OCI-LY3 (cell line): ENCODE measurements around the gene R3HDM2.

Experiments used
- H2AFZ ChIP-seq: fragments of 200-600, 300-600 bp; shearing (Covaris generic); 2 replicates; pipeline ENCODE4 v1.6.0; 2014; ENCODE audit warnings: antibody characterized with exemption, low read depth, low read length
- H3K27ac ChIP-seq: fragments of 200-600, 300-600 bp; sonication (generic); 2 replicates; pipeline ENCODE4 v1.5.1; 2014; ENCODE audit warnings: mild to moderate bottlenecking, low read length, moderate library complexity, mixed read lengths
- H3K27me3 ChIP-seq: fragments of 200-600, 300-600 bp; sonication (generic); 2 replicates; pipeline ENCODE4 v1.6.1; 2014; ENCODE audit warnings: low read depth, low read length, mixed read lengths
- H3K36me3 ChIP-seq: fragments of 200-600, 300-600 bp; sonication (generic); replicated peaks from 2 replicates; pipeline ENCODE3; 2014; ENCODE audit warnings: low read depth, low read length, mixed read lengths
- H3K4me1 ChIP-seq: fragments of 300-600, 200-600 bp; sonication (generic); 2 replicates; pipeline ENCODE4 v1.6.1; 2014; ENCODE audit warnings: low read length, mixed read lengths
- H3K4me2 ChIP-seq: fragments of 200-600, 300-600 bp; sonication (generic); 2 replicates; pipeline ENCODE4 v1.6.1; 2014; ENCODE audit warnings: low read length, mixed read lengths
- H3K4me3 ChIP-seq: fragments of 300-600, 200-600 bp; sonication (generic); 2 replicates; pipeline ENCODE4 v1.5.1; 2014; ENCODE audit warnings: antibody characterized with exemption, mild to moderate bottlenecking, low read length, moderate library complexity
- H3K79me2 ChIP-seq: fragments of 300-600, 200-600 bp; shearing (Covaris generic); 2 replicates; pipeline ENCODE4 v1.6.1; 2014; ENCODE audit warnings: mild to moderate bottlenecking, low read length, mixed read lengths
- H3K9ac ChIP-seq: fragments of 300-600, 200-600 bp; shearing (Covaris generic); 2 replicates; pipeline ENCODE4 v1.6.0; 2014; ENCODE audit warnings: mild to moderate bottlenecking, low read length, moderate library complexity
- H3K9me3 ChIP-seq: fragments of 200-600, 300-600 bp; shearing (Covaris generic); 2 replicates; pipeline ENCODE4 v1.6.1; 2014; ENCODE audit warnings: low read length, mixed read lengths; ENCODE audit not compliant: insufficient read depth
- H4K20me1 ChIP-seq: fragments of 200-600, 300-600 bp; sonication (generic); 2 replicates; pipeline ENCODE4 v1.6.1; 2016; ENCODE audit warnings: low read length, mixed read lengths; ENCODE audit not compliant: insufficient read depth
- EZH2phosphoT487 ChIP-seq: fragments of 200-600 bp; shearing (Covaris generic); IDR thresholded peaks from 2 replicates; pipeline ENCODE4 v1.6.1; 2018; ENCODE audit warnings: antibody characterized with exemption, mixed run types, low read depth
- TF ChIP-seq, protein P1 (sequence below): fragments of 200-600, 300-600 bp; sonication (generic); IDR thresholded peaks from 2 replicates; pipeline ENCODE4 v1.5.1; 2014; ENCODE audit warnings: antibody characterized with exemption, low read length, low read depth

The R3HDM2 gene

DNA sequence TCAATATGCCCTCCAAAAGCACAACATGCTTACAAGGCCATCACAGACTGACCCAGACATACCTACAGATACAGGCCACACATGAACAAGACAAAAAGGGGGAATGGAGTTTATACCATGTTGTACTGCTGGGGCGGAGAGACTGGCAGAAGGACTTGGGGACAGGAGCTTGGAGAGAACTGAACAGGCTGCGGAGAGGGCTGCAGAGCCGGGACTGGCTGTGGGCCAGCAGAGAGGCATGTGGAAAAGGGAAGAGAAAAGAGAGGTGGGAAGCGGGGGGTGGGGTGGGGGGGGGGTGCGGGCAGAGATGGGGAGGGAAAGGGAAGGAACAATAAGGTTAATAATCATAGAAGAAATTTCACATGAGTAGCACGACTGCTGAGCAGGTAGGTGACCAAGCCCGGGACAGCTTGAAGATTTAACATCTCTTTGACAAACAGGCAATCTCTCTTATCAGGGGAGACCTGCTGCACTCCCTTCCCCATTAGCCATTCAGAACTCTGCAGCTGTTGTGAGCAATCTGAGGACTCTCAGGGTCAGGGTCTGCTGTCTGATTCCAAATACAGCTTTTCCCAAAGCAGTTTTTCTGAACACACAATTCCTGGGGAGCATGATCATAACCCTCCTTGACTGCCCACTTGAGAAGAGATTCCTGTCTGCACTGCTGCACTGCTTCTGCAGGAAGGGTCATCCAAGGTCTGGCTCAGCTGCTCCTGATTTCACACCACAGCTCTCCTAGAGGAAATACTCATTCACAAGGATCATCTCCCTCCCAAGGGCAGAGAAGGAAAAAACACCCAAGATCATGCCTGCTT is 158.3 kb downstream of the R3HDM2 start:
- TF ChIP-seq, protein P1, sequence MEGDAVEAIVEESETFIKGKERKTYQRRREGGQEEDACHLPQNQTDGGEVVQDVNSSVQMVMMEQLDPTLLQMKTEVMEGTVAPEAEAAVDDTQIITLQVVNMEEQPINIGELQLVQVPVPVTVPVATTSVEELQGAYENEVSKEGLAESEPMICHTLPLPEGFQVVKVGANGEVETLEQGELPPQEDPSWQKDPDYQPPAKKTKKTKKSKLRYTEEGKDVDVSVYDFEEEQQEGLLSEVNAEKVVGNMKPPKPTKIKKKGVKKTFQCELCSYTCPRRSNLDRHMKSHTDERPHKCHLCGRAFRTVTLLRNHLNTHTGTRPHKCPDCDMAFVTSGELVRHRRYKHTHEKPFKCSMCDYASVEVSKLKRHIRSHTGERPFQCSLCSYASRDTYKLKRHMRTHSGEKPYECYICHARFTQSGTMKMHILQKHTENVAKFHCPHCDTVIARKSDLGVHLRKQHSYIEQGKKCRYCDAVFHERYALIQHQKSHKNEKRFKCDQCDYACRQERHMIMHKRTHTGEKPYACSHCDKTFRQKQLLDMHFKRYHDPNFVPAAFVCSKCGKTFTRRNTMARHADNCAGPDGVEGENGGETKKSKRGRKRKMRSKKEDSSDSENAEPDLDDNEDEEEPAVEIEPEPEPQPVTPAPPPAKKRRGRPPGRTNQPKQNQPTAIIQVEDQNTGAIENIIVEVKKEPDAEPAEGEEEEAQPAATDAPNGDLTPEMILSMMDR = no peak
- no peak for TF ChIP-seq EZH2phosphoT487
- Histone ChIP-seq H3K4me1 (no peaks in the 10 kb centered on the region), H2AFZ (no peak overlapping the region), H4K20me1 (no peaks in the 10 kb centered on the region), H3K4me3 (no peak overlapping the region), H3K27me3 (no peaks in the 10 kb centered on the region), H3K4me2 (no peak overlapping the region), H3K9ac (no peak overlapping the region), H3K36me3 (peaks cover 6% of the 10 kb centered on the region), H3K79me2 (no peaks in the 10 kb centered on the region), H3K27ac (no peak overlapping the region), H3K9me3 (no peaks in the 10 kb centered on the region)

DNA sequence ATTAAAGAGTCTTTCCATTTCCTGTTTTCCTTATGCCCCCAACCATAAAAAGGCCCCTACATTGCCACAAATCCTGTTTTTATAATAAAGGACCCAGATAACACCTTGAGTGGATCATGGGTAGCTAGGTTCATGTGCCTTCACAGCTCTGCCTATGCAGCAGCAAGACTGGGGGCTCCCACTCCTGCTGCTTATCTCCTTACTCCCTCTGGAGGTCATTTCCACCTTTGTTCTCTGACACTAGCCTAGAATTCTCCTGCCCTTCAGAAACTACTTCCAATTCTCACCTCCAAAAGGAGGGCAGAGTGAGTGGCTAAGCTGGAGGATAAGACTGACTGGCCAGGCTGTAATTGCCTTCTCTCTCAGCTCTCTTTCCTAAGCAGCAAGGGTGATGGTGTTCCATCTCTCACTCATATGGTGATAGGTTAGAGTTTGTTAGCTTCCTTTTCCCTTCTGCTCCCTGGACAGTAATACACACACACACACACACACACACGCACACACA is 159.8 kb downstream of the R3HDM2 start:
- Histone ChIP-seq H3K4me1 (no peaks in the 10 kb centered on the region), H3K9me3 (no peaks in the 10 kb centered on the region), H3K4me2 (no peak overlapping the region), H4K20me1 (no peaks in the 10 kb centered on the region), H3K9ac (no peak overlapping the region), H3K4me3 (no peak overlapping the region), H3K36me3 (peaks cover 6% of the 10 kb centered on the region), H3K27ac (no peak overlapping the region), H3K27me3 (no peaks in the 10 kb centered on the region), H2AFZ (no peak overlapping the region), H3K79me2 (no peaks in the 10 kb centered on the region)
- no peak for TF ChIP-seq EZH2phosphoT487
- TF ChIP-seq, protein P1 = no peak

DNA sequence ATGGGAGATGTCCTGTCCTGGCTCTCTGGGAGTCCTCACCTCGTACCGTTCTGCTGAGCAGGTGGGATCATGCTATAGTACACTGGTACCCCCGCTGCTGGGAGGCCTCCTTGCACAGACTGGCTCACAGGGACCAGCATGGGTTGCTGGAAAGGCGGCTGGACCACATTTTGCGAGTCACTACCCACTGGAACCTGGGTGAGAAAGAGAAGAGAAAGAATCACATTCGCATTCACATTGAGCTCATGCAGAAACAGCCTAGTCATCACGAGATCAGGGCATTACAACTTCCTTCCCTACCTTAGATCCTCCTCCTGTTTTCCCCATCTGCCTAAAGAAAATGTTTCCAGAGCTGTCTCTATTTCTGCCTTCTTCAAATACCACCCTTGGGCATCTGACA is 162.6 kb downstream of the R3HDM2 start:
- H3K27me3 ChIP-seq = no peaks in the 10 kb centered on the region
- H3K27ac ChIP-seq = no peak overlapping the region
- no peak overlapping the region for H3K4me3 ChIP-seq
- H3K9ac ChIP-seq = no peak overlapping the region
- no peak overlapping the region for H3K4me2 ChIP-seq
- no peak overlapping the region for H2AFZ ChIP-seq
- no peaks in the 10 kb centered on the region for H3K4me1 ChIP-seq
- H3K36me3 ChIP-seq = peaks cover 6% of the 10 kb centered on the region
- no peaks in the 10 kb centered on the region for H3K79me2 ChIP-seq
- no peak for TF ChIP-seq EZH2phosphoT487
- TF ChIP-seq, protein P1 = no peak
- no peaks in the 10 kb centered on the region for H3K9me3 ChIP-seq
- H4K20me1 ChIP-seq = no peaks in the 10 kb centered on the region

DNA sequence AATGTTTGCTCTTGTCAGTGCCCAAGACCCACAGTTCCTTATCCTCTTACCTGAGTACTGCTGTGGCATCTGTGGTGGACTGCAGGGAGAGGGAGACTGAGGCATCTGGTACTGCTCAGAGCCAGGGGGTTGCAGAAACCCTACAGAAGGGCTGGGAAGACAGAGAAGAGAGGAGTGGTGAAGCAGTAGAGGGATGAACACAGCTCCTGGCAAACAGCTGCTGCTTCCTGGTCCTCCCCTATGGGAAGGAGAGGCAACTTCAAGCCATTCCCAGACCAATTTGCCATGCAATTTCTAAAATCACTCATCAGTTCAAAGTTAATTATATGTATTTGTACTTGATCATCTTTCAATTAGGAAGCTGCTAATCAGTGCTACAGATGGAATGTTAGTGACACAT is 164.2 kb downstream of the R3HDM2 start:
- peaks cover 6% of the 10 kb centered on the region for H3K36me3 ChIP-seq

More for the DNA sequence above, 164.2 kb downstream of the R3HDM2 start:
- H3K4me3 ChIP-seq = no peak overlapping the region
- no peaks in the 10 kb centered on the region for H4K20me1 ChIP-seq
- H3K9ac ChIP-seq = no peak overlapping the region
- no peaks in the 10 kb centered on the region for H3K4me1 ChIP-seq
- no peaks in the 10 kb centered on the region for H3K9me3 ChIP-seq
- no peaks in the 10 kb centered on the region for H3K79me2 ChIP-seq
- H3K27me3 ChIP-seq = no peaks in the 10 kb centered on the region
- no peak overlapping the region for H3K27ac ChIP-seq
- H2AFZ ChIP-seq = no peak overlapping the region
- TF ChIP-seq, protein P1 = no peak
- TF ChIP-seq EZH2phosphoT487 = no peak
- H3K4me2 ChIP-seq = no peak overlapping the region
